ENCODE results near the gene LSM3.

DNA sequence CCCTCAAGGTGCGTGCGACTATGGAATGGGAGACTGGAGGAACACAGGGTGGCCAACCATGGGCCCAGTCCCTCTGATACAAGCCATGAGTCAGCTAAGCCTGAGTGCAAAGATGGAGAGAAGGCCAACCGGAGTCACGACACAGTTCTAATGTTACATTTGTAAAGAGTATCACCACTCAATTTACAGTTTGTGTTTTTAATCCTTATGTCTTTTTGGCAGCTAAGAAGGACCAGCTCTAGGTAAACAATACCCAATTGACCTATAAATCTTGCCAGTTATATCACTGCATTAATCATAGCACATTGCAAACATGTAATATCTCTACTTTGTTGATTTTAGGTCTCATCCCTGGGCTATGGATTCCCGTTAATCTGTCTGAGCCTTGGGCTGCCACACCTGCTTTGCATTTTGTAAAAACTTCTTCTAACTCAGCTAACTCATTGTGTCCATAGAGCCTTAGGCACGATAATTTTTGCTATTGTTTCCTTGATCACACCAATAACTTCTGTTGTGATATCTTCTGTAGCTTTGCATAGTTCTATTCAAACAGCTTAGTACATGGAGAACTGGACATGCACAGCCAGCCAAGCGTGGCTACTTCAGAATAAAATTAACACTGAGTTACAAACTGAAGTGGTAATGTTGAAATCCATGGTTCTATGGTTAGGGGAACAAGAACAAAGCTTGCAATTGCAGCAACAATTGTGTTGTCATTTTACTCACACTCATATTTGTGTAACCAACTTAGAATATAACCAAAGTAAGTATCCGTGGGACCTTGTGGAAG, 50.3 kb downstream of the LSM3 start:
- TF ChIP-seq, protein P1, sequence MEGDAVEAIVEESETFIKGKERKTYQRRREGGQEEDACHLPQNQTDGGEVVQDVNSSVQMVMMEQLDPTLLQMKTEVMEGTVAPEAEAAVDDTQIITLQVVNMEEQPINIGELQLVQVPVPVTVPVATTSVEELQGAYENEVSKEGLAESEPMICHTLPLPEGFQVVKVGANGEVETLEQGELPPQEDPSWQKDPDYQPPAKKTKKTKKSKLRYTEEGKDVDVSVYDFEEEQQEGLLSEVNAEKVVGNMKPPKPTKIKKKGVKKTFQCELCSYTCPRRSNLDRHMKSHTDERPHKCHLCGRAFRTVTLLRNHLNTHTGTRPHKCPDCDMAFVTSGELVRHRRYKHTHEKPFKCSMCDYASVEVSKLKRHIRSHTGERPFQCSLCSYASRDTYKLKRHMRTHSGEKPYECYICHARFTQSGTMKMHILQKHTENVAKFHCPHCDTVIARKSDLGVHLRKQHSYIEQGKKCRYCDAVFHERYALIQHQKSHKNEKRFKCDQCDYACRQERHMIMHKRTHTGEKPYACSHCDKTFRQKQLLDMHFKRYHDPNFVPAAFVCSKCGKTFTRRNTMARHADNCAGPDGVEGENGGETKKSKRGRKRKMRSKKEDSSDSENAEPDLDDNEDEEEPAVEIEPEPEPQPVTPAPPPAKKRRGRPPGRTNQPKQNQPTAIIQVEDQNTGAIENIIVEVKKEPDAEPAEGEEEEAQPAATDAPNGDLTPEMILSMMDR (IDR thresholded peaks at IDR 0.05), result no peak
- TF ChIP-seq POLR2AphosphoS5 (IDR thresholded peaks at IDR 0.05; ENCODE audit: low read depth, low read length) (no peak), SIN3A (IDR thresholded peaks at IDR 0.05; ENCODE audit: borderline replicate concordance, insufficient read depth, low read depth, low read length) (no peak), TCF7L2 (IDR thresholded peaks at IDR 0.05; ENCODE audit: low read depth, low read length) (no peak)
